OCI-LY7 (cell line): ENCODE data around the gene ATP8B1.

Source experiments
- EZH2phosphoT487 ChIP-seq: fragments of 200-600 bp; sonication (generic); IDR thresholded peaks from 2 replicates; pipeline ENCODE4 v1.6.1; 2018; ENCODE audit warnings: low read depth, borderline replicate concordance, mild to moderate bottlenecking, mixed run types, antibody characterized with exemption, low read length, moderate library complexity, mixed read lengths
- TF ChIP-seq, protein P1 (sequence below): fragments of 200-600 bp; sonication (generic); conservative IDR thresholded peaks from 2 replicates; pipeline ENCODE4 v1.5.1; 2014; ENCODE audit warnings: mild to moderate bottlenecking, antibody characterized with exemption, low read length, moderate library complexity, mixed read lengths

DNA sequence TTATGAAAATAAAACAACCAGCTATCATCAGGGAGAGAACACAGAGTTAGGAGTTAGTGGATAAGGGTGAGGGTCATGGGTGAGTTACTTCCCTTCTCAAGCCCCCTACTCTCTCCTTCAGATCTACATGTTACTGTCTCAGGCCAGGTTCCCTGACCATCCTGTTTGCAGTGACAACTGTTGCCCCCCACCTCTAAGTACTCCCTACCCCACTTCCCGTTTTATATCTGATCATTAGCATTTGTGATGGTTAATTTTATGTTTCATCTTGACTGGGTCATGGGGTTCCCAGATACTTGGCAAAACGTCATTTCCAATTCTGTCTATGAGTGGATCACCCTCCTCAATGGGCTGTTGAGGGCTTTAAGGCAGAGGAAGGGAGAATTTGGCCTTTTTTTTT lies 32.8 kb upstream of the ATP8B1 start:
- TF ChIP-seq, protein P1, sequence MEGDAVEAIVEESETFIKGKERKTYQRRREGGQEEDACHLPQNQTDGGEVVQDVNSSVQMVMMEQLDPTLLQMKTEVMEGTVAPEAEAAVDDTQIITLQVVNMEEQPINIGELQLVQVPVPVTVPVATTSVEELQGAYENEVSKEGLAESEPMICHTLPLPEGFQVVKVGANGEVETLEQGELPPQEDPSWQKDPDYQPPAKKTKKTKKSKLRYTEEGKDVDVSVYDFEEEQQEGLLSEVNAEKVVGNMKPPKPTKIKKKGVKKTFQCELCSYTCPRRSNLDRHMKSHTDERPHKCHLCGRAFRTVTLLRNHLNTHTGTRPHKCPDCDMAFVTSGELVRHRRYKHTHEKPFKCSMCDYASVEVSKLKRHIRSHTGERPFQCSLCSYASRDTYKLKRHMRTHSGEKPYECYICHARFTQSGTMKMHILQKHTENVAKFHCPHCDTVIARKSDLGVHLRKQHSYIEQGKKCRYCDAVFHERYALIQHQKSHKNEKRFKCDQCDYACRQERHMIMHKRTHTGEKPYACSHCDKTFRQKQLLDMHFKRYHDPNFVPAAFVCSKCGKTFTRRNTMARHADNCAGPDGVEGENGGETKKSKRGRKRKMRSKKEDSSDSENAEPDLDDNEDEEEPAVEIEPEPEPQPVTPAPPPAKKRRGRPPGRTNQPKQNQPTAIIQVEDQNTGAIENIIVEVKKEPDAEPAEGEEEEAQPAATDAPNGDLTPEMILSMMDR, result no peak
- no peak for TF ChIP-seq EZH2phosphoT487
